Activated naive CD8-positive, alpha-beta T cell treated with anti-CD3 and anti-CD28 coated beads, Interleukin-2, amount 10 ng/mL, durations not matched to agents 7 days and 5 days (primary cell): ENCODE measurements around the gene TECRL. TPM values are rescaled to one million over a fixed set of nuclear protein-coding genes. Genes with fewer than 3 reads are reported as not detected.

Source experiments
- ATAC-seq: fragments of 150-1000 bp; cut with Tn5 transposase; one replicate; pipeline ENCODE4 v1.10.0; 2021; ENCODE audit warnings: low read depth, moderate library complexity
- POLR2A ChIA-PET: fragments of 350-600 bp; sonication (Branson Sonifier 250); formaldehyde crosslinking; loops from one replicate; lab custom pipeline; 2021; ENCODE audit warnings: antibody characterized with exemption; lab: Charles Lee
- DNase-seq: peaks from one replicate; pipeline ENCODE4 v3.0.0; 2021
- H3K27ac Mint-ChIP-seq: one replicate; pipeline ENCODE4 v1.8.0; 2022; ENCODE audit warnings: mild to moderate bottlenecking, mixed read lengths
- H3K27me3 Mint-ChIP-seq: one replicate; pipeline ENCODE4 v1.8.0; 2022; ENCODE audit warnings: mild to moderate bottlenecking, moderate library complexity, mixed read lengths
- H3K36me3 Mint-ChIP-seq: one replicate; pipeline ENCODE4 v1.8.0; 2021; ENCODE audit warnings: mild to moderate bottlenecking, mixed read lengths
- H3K4me1 Mint-ChIP-seq: one replicate; pipeline ENCODE4 v1.8.0; 2021; ENCODE audit warnings: mixed read lengths
- H3K4me3 Mint-ChIP-seq: one replicate; pipeline ENCODE4 v1.8.0; 2022; ENCODE audit warnings: mild to moderate bottlenecking, moderate library complexity, mixed read lengths
- H3K9me3 Mint-ChIP-seq: one replicate; pipeline ENCODE4 v1.8.0; 2021; ENCODE audit warnings: mixed read lengths
- total RNA-seq, 2 experiments: library from RNA; stranded (reverse); gene quantifications; one replicate each; pipeline ENCODE4 v1.2.3, GENCODE V29; 2021

TECRL gene
- total RNA-seq, 2 experiments from 2014 or later, result not detected

DNA sequence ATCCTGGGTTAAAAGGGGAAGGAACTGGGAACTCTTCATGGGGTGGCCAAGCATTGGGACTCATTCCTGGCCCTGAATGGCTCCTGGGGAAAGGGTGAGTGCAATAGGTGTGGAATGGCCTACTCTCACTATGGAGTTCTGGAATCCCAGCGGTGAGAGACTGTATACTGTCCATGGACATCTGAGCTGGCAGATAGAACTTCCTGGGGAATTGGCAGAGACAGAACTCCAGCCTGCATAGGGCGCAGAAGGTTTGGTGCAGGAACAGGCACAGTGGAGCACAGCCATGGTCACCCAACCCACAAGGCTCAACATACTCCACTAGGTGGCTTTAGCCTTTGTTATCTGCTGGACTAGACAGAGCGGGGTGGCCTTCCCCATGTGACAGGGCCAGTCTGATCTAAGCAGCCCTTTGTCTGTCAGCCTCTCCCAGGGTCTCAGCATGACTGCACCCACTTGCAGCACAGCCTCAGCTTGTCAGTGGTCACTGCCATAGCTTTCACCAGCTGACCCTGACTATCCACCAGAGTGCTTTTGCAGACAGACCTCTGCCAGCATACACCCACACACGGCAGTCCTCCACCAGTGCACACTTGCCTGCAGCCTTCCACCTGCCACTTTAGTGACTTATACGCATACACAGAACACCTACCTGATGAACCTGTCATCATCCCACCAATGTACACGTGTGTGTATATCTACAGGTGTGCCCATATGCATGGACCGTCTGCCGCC lies 48.4 kb downstream of the TECRL start:
- no peak overlapping the region for H3K4me3 Mint-ChIP-seq
- H3K36me3 Mint-ChIP-seq, result no peaks in the 10 kb centered on the region
- no peak for DNase-seq
- peaks cover 4% of the 10 kb centered on the region for H3K9me3 Mint-ChIP-seq
- ATAC-seq, result no peak
- POLR2A ChIA-PET, result no interaction called here
- no peaks in the 10 kb centered on the region for H3K27me3 Mint-ChIP-seq
- no peak overlapping the region for H3K27ac Mint-ChIP-seq
- H3K4me1 Mint-ChIP-seq, result no peaks in the 10 kb centered on the region

DNA sequence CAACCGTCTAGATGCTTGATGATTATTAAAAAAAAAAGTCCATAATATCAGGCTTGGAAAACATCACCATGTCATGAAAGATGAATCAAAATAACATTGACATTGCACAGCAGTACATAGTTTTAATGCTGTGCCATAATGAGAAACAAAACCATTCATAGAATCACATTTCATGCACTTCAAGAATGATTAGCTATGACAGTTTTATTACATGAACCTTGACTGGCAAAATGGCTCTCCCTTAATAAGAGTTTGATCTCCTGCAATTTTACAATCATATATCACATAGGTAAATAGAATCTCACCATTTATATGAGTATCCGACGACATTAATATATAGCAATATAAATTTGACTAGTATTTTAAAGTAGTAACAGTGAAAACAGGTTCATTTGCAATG lies 49.8 kb downstream of the TECRL start:
- Mint-ChIP-seq H3K36me3 (no peaks in the 10 kb centered on the region), H3K27ac (no peak overlapping the region), H3K4me3 (no peak overlapping the region), H3K27me3 (no peaks in the 10 kb centered on the region), H3K9me3 (peaks cover 4% of the 10 kb centered on the region), H3K4me1 (no peaks in the 10 kb centered on the region)
- no peak for DNase-seq
- ATAC-seq, result no peak
- POLR2A ChIA-PET, result no interaction called here

DNA sequence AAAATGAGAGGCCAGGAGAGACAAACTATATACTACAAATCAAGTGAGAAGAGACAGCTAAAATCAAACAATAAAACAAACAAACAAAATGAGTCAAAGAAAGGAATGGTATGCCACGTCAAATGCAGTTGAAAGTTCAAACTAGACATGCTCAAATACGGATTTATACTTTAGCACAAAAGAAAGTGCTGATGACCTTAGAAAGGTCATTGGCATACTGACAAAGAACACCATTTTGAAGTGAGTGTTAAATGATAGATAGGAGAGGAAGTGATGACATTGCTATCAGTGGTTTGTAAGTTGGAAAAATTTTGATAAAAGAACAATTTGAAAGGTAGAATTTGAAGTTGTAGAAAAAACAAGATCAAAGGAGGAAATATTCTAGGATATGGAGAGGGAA lies 55.3 kb downstream of the TECRL start:
- no peaks in the 10 kb centered on the region for H3K9me3 Mint-ChIP-seq
- no peak for ATAC-seq
- H3K4me1 Mint-ChIP-seq, result no peaks in the 10 kb centered on the region
- POLR2A ChIA-PET, result no interaction called here
- no peaks in the 10 kb centered on the region for H3K27me3 Mint-ChIP-seq
- no peak overlapping the region for H3K27ac Mint-ChIP-seq
- H3K4me3 Mint-ChIP-seq, result no peak overlapping the region
- H3K36me3 Mint-ChIP-seq, result no peaks in the 10 kb centered on the region
- no peak for DNase-seq

DNA sequence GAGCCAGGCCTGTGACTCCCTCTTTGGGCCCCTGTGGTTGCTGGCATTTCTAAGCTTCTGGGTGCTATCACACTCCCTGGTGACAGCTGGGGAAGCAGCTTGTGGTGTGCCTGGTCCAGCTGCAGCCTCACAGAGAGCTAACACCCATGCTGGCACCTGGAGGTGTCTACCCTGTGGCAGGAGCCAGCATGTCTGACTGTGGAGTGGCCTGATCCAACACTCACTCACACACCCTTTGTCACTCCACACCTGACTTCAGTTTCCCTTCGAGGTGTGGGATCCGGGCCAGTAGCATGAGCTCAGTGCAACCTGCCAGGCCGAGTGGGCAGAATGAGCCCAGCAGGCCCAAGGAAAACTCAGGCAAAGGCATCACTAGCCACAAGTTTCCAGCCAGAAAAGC lies 67.5 kb downstream of the TECRL start:
- Mint-ChIP-seq H3K27me3 (no peaks in the 10 kb centered on the region), H3K9me3 (peaks cover 3% of the 10 kb centered on the region), H3K4me3 (no peak overlapping the region), H3K4me1 (no peaks in the 10 kb centered on the region), H3K36me3 (no peaks in the 10 kb centered on the region), H3K27ac (no peak overlapping the region)
- ATAC-seq (no peak), DNase-seq (no peak)
- POLR2A ChIA-PET, result no interaction called here

DNA sequence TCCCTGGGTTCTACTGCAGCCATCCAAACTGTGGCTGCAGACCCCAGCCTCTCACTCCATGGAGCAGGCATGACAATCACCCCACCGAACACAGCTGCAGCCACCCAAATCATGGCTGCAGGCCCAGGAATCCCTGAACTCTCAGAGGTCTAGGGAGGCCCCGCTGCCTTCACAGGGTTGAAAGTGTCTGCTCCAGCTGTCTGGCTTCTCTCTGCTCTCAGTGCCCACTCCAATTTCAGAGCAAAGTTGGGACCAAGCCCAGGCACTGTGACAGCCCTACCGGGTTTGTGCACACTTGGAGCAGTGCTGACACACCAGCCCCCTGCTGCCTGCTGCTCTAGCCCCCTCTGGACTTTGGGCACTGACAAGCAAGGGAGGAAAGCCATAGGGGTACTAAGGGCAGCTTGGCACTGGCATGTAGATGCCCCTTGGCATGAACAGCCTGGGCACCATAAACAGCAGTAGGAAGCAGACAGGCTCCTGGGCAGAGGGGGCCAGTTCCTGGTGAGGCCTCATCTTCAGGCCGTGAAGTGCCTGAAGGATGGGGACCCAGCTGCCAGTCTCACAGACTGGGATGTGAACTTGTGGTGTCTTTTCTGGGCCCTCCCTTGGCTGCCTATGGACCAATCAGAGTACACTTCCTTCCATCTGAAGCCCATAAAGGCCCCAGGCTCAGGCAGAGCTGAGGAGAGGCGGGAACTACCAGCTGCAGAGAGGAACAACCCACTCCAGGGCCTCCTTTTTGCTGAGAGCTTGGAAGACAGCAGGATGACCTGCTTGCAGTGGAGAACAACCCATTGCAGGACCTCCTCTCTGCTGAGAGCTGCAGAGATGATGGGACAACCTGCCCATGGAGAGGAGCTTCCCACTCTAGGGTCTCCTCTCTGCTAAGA lies 68.8 kb downstream of the TECRL start:
- H3K9me3 Mint-ChIP-seq, result peaks cover 3% of the 10 kb centered on the region
- ATAC-seq (no peak), DNase-seq (no peak)
- POLR2A ChIA-PET, result no interaction called here
- H3K36me3 Mint-ChIP-seq, result no peaks in the 10 kb centered on the region
- H3K4me1 Mint-ChIP-seq, result no peaks in the 10 kb centered on the region
- H3K27me3 Mint-ChIP-seq, result no peaks in the 10 kb centered on the region
- H3K27ac Mint-ChIP-seq, result no peak overlapping the region
- no peak overlapping the region for H3K4me3 Mint-ChIP-seq

DNA sequence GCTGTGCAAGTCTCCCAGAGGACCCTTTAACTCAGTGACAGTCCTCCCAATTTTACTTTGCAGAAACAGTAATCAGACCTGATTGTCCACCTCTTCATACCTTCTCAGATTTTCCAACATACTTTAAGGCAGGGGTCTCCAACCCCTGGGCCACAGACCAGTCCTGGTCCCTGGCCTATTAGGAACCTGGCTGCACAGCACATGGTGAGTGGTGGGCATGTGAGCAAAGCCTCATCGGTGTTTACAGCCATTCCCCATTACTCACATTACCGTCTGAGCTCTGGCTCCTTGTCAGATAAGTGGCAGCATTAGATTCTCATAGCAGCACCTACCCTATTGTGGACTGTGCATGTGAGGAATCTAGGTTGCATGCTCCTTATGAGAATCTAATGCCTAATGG lies 74.3 kb downstream of the TECRL start:
- DNase-seq (no peak), ATAC-seq (no peak)
- Mint-ChIP-seq H3K27ac (no peak overlapping the region), H3K9me3 (peaks cover 6% of the 10 kb centered on the region), H3K4me1 (no peaks in the 10 kb centered on the region), H3K27me3 (no peaks in the 10 kb centered on the region), H3K4me3 (no peak overlapping the region), H3K36me3 (no peaks in the 10 kb centered on the region)
- POLR2A ChIA-PET, result no interaction called here

DNA sequence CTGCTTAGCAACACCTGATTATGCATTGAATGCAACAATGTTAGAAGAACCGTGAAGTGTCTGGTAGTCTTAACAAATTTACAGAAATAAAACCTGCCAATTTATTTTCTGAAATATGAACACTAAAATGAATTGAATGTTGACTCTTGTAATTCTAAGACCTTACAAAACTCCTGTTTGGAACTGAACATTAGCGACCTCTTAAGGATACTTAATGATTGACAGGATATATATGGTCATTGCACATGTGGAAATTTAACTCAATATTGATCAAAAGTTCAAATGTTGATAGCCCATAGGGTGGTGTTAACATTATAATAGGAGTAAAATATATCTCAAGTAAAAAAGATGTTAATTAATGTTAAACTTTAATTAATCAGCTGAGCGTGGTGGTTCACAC lies 79.1 kb downstream of the TECRL start:
- DNase-seq (no peak), ATAC-seq (no peak)
- Mint-ChIP-seq H3K36me3 (no peaks in the 10 kb centered on the region), H3K27me3 (no peaks in the 10 kb centered on the region), H3K4me3 (no peak overlapping the region), H3K4me1 (no peaks in the 10 kb centered on the region), H3K9me3 (peaks cover 6% of the 10 kb centered on the region), H3K27ac (no peak overlapping the region)
- POLR2A ChIA-PET, result no interaction called here

DNA sequence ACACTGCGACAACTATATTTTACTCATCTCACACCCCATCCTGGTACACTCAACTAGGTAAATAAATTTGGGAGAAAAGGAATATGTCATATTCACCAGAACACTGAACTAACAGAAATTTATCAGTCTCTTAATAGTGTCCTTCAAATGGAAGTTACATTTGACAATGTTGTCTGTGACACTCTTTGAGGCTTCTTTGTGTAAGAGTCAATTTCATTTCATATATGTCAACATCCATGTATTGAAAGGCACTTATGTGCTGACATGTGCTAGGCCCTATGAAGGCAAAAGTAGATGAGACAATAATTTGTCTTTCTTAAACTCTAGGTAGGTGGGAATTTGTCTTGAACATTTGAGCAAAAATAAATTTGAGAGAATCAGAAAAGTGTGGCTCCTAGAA lies 82.0 kb downstream of the TECRL start:
- Mint-ChIP-seq H3K4me3 (no peak overlapping the region), H3K27me3 (no peaks in the 10 kb centered on the region), H3K36me3 (no peaks in the 10 kb centered on the region), H3K9me3 (peaks cover 4% of the 10 kb centered on the region), H3K27ac (no peak overlapping the region), H3K4me1 (no peaks in the 10 kb centered on the region)
- POLR2A ChIA-PET, result no interaction called here
- ATAC-seq (no peak), DNase-seq (no peak)

DNA sequence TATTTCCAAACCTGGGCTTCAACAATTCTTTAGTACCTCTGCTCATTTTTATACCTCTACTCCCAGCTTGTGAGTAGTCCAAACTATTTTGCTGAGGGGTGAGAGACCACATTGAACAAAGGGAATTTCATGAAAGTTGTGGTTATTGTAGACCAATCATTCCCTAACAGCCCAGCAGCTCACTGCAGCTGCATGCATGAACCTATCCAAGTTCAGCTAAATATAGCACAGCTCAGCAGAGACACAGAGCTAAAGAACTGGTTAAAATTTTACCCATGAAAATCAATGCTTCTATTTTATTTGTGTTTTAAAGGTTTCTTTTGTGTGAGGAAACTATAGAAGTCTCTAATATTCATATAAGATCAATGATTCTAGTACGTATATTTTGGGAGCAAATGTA lies 82.7 kb downstream of the TECRL start:
- Mint-ChIP-seq H3K27ac (no peak overlapping the region), H3K27me3 (no peaks in the 10 kb centered on the region), H3K36me3 (no peaks in the 10 kb centered on the region), H3K4me3 (no peak overlapping the region), H3K9me3 (peaks cover 4% of the 10 kb centered on the region), H3K4me1 (no peaks in the 10 kb centered on the region)
- POLR2A ChIA-PET, result no interaction called here
- ATAC-seq (no peak), DNase-seq (no peak)

DNA sequence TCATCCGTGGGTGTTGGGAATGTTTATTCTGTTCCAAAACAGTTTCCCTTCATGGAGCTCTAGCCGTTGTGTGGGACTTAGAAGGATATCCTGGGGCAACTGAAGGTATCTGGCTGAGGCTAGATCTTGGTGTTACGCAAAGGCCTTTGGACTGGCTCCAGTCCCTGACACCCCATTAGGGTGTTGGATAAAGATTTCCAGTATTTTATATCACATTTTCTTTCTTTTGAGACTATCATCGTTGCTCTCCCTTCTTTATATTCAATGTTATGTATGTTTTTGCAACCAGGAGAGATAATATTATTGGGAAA lies 103.0 kb downstream of the TECRL start:
- no peaks in the 10 kb centered on the region for H3K27me3 Mint-ChIP-seq
- no peak overlapping the region for H3K4me3 Mint-ChIP-seq
- no peaks in the 10 kb centered on the region for H3K36me3 Mint-ChIP-seq
- H3K27ac Mint-ChIP-seq, result no peak overlapping the region
- H3K9me3 Mint-ChIP-seq, result peaks cover 5% of the 10 kb centered on the region
- ATAC-seq (no peak), DNase-seq (no peak)
- no peaks in the 10 kb centered on the region for H3K4me1 Mint-ChIP-seq
- POLR2A ChIA-PET, result no interaction called here

DNA sequence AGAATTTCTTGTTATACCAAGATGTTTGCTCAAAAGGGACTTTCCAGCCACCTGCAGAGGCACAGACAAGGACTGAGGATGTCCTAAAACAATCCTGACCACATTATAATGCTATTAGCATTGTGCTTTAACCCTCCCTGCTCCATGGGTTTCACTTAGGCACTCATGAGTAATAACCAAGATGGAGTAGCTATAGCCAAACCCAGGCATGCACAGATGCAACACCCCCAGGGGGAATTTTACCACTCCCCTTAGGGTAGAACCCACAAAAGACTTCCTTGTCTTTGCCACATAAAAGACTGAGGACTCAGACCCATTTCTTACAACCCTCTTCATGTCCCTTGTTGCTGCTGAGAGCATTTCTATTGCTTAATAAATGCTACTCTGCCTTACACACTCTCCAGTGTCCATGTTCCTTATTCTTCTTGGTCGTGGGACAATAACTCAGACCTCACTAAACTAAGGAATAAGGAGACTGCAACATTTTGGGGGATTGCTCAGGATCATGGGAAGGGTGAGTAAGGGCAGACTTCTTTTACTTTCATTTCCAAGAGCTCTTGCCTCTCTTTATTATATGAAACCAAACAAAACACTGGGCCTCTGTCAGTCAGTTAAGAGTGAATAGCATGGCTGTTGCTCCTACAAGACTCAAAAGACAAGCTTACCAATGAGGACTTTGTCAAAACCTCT lies 103.5 kb downstream of the TECRL start:
- Mint-ChIP-seq H3K27me3 (no peaks in the 10 kb centered on the region), H3K4me3 (no peak overlapping the region), H3K9me3 (peaks cover 5% of the 10 kb centered on the region), H3K27ac (no peak overlapping the region), H3K36me3 (no peaks in the 10 kb centered on the region), H3K4me1 (no peaks in the 10 kb centered on the region)
- ATAC-seq (no peak), DNase-seq (no peak)
- POLR2A ChIA-PET, result no interaction called here

DNA sequence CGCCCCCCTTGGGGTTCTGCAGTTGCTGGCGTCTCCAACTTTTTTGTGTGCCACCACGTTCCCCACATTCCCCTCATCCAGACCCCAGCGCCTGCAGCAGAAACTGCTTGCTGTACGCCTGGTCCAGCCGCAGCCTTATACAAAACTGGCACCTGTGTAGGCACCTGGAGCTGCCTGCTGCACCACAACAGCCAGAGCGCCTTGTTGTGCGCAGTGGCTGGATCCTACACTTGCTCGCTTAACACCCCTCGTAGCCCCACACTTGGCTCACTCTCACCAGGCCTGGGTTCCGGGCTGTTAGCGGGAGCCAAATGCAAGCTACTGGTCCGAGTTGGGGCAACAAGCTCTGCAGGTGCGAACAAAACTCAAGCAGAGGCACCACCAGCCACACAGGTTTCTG lies 136.8 kb downstream of the TECRL start:
- ATAC-seq (no peak), DNase-seq (no peak)
- H3K4me3 Mint-ChIP-seq, result no peak overlapping the region
- no peak overlapping the region for H3K27ac Mint-ChIP-seq
- H3K27me3 Mint-ChIP-seq, result no peaks in the 10 kb centered on the region
- POLR2A ChIA-PET, result no interaction called here
- no peaks in the 10 kb centered on the region for H3K4me1 Mint-ChIP-seq
- H3K36me3 Mint-ChIP-seq, result no peaks in the 10 kb centered on the region
- peaks cover 3% of the 10 kb centered on the region for H3K9me3 Mint-ChIP-seq

DNA sequence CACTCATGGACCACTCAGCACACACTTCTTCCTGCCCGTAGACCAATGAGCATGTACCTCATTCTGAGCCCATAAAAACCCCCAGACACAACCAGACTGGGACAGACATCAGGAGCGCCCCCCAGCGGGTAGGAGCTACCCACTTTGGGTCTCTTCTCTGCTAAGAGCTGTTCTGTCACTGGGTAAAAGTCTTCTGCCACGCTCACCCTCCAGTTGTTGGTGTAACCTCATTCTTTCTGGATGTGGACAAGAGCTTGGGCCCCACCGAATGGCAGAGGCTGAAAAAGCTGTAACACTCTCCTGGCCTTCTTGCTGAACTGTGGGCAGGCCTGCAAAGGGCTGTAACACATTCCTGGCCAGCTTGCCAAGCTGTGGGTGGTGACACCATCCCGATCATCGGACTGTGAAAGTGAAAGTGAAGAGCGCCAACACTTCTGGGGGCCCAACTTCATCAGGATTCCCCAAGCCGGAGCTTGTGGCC lies 137.6 kb downstream of the TECRL start:
- DNase-seq (no peak), ATAC-seq (no peak)
- H3K27me3 Mint-ChIP-seq, result no peaks in the 10 kb centered on the region
- POLR2A ChIA-PET, result no interaction called here
- H3K4me1 Mint-ChIP-seq, result no peaks in the 10 kb centered on the region
- H3K4me3 Mint-ChIP-seq, result no peak overlapping the region
- no peak overlapping the region for H3K27ac Mint-ChIP-seq
- no peaks in the 10 kb centered on the region for H3K36me3 Mint-ChIP-seq
- H3K9me3 Mint-ChIP-seq, result peaks cover 3% of the 10 kb centered on the region

DNA sequence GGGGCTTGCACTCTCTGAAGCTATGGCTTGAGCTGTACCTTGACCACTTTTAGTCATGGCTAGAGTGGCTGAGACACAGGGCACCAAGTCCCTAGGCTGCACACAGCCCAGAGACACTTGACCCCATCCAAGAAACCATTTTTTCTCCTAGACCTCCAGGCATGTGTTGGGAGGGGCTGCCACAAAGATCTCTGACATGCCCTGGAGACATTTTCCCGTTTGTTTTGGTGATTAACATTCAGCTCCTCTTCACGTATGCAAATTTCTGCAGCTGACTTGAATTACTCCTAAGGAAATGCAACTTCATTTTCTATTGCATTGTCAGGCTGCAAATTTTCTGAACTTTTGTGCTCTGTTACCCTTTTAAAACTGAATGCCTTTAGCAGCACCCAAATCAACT lies 142.6 kb downstream of the TECRL start:
- H3K36me3 Mint-ChIP-seq, result no peaks in the 10 kb centered on the region
- H3K9me3 Mint-ChIP-seq, result peaks cover 4% of the 10 kb centered on the region
- H3K4me1 Mint-ChIP-seq, result no peaks in the 10 kb centered on the region
- DNase-seq (no peak), ATAC-seq (no peak)
- H3K27ac Mint-ChIP-seq, result no peak overlapping the region
- POLR2A ChIA-PET, result no interaction called here
- no peak overlapping the region for H3K4me3 Mint-ChIP-seq
- H3K27me3 Mint-ChIP-seq, result no peaks in the 10 kb centered on the region
